Activated CD8-positive, alpha-beta T cell treated with anti-CD3 and anti-CD28 coated beads for 36 hours (primary cell): Measurements from ENCODE around the gene STK10. TPM values are rescaled to one million over a fixed set of nuclear protein-coding genes. Genes with fewer than 3 reads are reported as not detected.

ENCODE experiments used
- ATAC-seq: fragments of 200-7000 bp; cut with Tn5 transposase; one replicate; pipeline ENCODE4 v1.10.0; 2021; ENCODE audit warnings: mild to moderate bottlenecking, moderate library complexity
- CTCF ChIA-PET: fragments of 350-600 bp; sonication (Branson Sonifier 250); formaldehyde crosslinking; loops from one replicate; lab custom pipeline; 2021; ENCODE audit warnings: antibody characterized with exemption; lab: Charles Lee
- POLR2A ChIA-PET: fragments of 350-600 bp; sonication (Branson Sonifier 250); formaldehyde crosslinking; loops from one replicate; lab custom pipeline; 2021; ENCODE audit warnings: antibody characterized with exemption; lab: Charles Lee
- DNase-seq: peaks from one replicate; pipeline ENCODE4 v3.0.0-alpha.2; 2020
- H3K27ac Mint-ChIP-seq: one replicate; pipeline ENCODE4 v1.8.0; 2021; ENCODE audit warnings: mild to moderate bottlenecking, mixed read lengths
- H3K27me3 Mint-ChIP-seq: one replicate; pipeline ENCODE4 v1.8.0; 2021; ENCODE audit warnings: mixed read lengths
- H3K36me3 Mint-ChIP-seq: one replicate; pipeline ENCODE4 v1.8.0; 2021; ENCODE audit warnings: low read depth, mixed read lengths
- H3K4me1 Mint-ChIP-seq: one replicate; pipeline ENCODE4 v1.8.0; 2021; ENCODE audit warnings: low read depth, mixed read lengths
- H3K4me3 Mint-ChIP-seq: one replicate; pipeline ENCODE4 v1.8.0; 2021; ENCODE audit warnings: mild to moderate bottlenecking, moderate library complexity, mixed read lengths
- H3K9me3 Mint-ChIP-seq: one replicate; pipeline ENCODE4 v1.8.0; 2021; ENCODE audit warnings: mixed read lengths
- intact Hi-C: fragments of 100-400 bp; cut with micrococcal nuclease; formaldehyde crosslinking; loops from one replicate; pipeline ENCODE4 v1.10.0; 2022
- total RNA-seq, 2 experiments: library from RNA; stranded (reverse); gene quantifications; one replicate each; pipeline ENCODE4 v1.2.3, GENCODE V29; 2021
- TF ChIP-seq, protein P1 (sequence below): fragments of 200-600 bp; IDR thresholded peaks from one replicate; pipeline ENCODE4 v1.8.0; 2022; ENCODE audit warnings: antibody characterized with exemption, mild to moderate bottlenecking

STK10 gene
- total RNA-seq, 2 experiments from 2014 or later, result 142 to 143 TPM

GRCh38 chr5:172178991-172179989 is 8.7 kb downstream of the STK10 start:
- H3K4me3 Mint-ChIP-seq, result peak overlapping the region; percentile 83
- H3K36me3 Mint-ChIP-seq, result peaks cover 69% of the 10 kb centered on the region
- ATAC-seq (peak; percentile 38), DNase-seq (peak; percentile 74)
- POLR2A ChIA-PET, result interaction anchor here (0.7 to 2.9 kb wide), 12 partner anchors 10 to 218 kb away, joined by 3 to 30 read pairs (median 5); partner anchors contain the start of gene STK10
- H3K4me1 Mint-ChIP-seq, result peaks cover 81% of the 10 kb centered on the region
- peaks cover 2% of the 10 kb centered on the region for H3K9me3 Mint-ChIP-seq
- TF ChIP-seq, protein P1, sequence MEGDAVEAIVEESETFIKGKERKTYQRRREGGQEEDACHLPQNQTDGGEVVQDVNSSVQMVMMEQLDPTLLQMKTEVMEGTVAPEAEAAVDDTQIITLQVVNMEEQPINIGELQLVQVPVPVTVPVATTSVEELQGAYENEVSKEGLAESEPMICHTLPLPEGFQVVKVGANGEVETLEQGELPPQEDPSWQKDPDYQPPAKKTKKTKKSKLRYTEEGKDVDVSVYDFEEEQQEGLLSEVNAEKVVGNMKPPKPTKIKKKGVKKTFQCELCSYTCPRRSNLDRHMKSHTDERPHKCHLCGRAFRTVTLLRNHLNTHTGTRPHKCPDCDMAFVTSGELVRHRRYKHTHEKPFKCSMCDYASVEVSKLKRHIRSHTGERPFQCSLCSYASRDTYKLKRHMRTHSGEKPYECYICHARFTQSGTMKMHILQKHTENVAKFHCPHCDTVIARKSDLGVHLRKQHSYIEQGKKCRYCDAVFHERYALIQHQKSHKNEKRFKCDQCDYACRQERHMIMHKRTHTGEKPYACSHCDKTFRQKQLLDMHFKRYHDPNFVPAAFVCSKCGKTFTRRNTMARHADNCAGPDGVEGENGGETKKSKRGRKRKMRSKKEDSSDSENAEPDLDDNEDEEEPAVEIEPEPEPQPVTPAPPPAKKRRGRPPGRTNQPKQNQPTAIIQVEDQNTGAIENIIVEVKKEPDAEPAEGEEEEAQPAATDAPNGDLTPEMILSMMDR, result no peak
- H3K27me3 Mint-ChIP-seq, result no peaks in the 10 kb centered on the region
- CTCF ChIA-PET, result interaction anchor here (1.0 to 3.4 kb wide), 4 partner anchors 9 to 103 kb away, joined by 3 to 26 read pairs (median 6); partner anchors contain the start of gene STK10
- intact Hi-C loops, result loop anchor here (2.0 to 5.0 kb wide), 2 partner anchors 66 to 172 kb away; partner anchors contain the start of gene FBXW11
- H3K27ac Mint-ChIP-seq, result peak overlapping the region; percentile 94

DNA sequence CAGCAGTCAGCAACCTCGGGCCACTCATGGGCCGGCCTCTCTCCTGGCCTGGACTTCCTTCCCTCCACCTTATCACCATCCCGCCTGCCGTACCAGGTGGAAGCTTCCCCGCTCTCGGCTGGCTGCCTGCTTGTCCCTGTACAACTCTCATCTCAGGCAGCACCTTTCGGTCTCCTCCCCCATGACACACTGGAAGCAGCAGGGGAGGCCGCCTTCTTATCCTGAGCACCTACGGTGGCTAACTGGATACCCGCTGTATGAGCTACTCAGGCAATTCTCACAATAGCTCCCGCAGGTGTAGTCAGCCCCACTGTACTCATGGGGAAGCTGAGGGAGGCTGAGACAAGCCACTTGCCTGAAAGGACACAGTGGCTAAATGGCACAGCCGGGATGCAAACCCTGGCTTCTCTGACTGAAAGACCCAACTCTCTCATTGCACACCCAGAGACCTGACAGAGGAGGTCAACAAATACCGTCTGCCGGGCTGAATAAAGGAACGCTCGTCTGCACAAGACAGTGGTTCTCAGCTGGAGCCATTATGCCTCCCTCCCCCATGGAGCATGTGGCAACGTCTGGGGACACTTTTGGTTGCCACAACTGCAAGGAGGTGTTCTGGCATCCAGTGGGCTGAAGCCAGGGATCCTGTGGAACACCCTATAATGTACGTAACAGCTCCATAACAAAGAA is 9.6 kb downstream of the STK10 start:
- ATAC-seq, result peak; percentile 12
- H3K4me3 Mint-ChIP-seq, result peak overlapping the region; percentile 83
- H3K36me3 Mint-ChIP-seq, result peaks cover 70% of the 10 kb centered on the region
- intact Hi-C loops, result loop anchor here (2.0 to 5.0 kb wide), 2 partner anchors 66 to 171 kb away; partner anchors contain the start of gene FBXW11
- peak overlapping the region; percentile 94 for H3K27ac Mint-ChIP-seq
- peaks cover 79% of the 10 kb centered on the region for H3K4me1 Mint-ChIP-seq
- DNase-seq, result peak; percentile 73
- peaks cover 2% of the 10 kb centered on the region for H3K9me3 Mint-ChIP-seq
- CTCF ChIA-PET, result interaction anchor here (1.1 to 3.4 kb wide), 4 partner anchors 10 to 104 kb away, joined by 3 to 26 read pairs (median 5); partner anchors contain the start of gene STK10
- POLR2A ChIA-PET, result interaction anchor here (1.1 to 2.9 kb wide), 10 partner anchors 10 to 217 kb away, joined by 3 to 30 read pairs (median 6); partner anchors contain the start of gene STK10
- no peaks in the 10 kb centered on the region for H3K27me3 Mint-ChIP-seq
- TF ChIP-seq, protein P1, result no peak

GRCh38 chr5:172177176-172177575 is 10.8 kb downstream of the STK10 start:
- Mint-ChIP-seq H3K4me1 (peaks cover 78% of the 10 kb centered on the region), H3K4me3 (peak overlapping the region; percentile 83), H3K36me3 (peaks cover 61% of the 10 kb centered on the region), H3K27me3 (no peaks in the 10 kb centered on the region), H3K27ac (peak overlapping the region; percentile 94), H3K9me3 (no peaks in the 10 kb centered on the region)
- no peak for ATAC-seq
- DNase-seq, result no peak
- intact Hi-C loops, result loop anchor here (5.0 kb wide), 1 partner anchor 170 kb away; the partner anchor contains the start of gene FBXW11
- TF ChIP-seq, protein P1, result no peak
- POLR2A ChIA-PET, result interaction anchor here (0.8 to 7.4 kb wide), 5 partner anchors 9 to 80 kb away, joined by 3 to 124 read pairs (median 30); partner anchors contain the start of gene STK10
- CTCF ChIA-PET, result interaction anchor here (1.2 to 6.2 kb wide), 2 partner anchors 9 to 60 kb away, joined by 3 to 108 read pairs; partner anchors contain the start of gene STK10

- ATAC-seq, result peak; percentile 69
- peaks cover 64% of the 10 kb centered on the region for H3K36me3 Mint-ChIP-seq
- peak overlapping the region; percentile 83 for H3K4me3 Mint-ChIP-seq
These were observed 12.7 kb downstream of the STK10 start for GRCh38 chr5:172175263-172175719.

More at GRCh38 chr5:172175263-172175719, 12.7 kb downstream of the STK10 start:
- peak; percentile 96 for DNase-seq
- Mint-ChIP-seq H3K27me3 (no peaks in the 10 kb centered on the region), H3K27ac (peak overlapping the region; percentile 94), H3K4me1 (peaks cover 82% of the 10 kb centered on the region), H3K9me3 (no peaks in the 10 kb centered on the region)
- ChIA-PET CTCF (interaction anchor here (0.7 to 6.2 kb wide), 8 partner anchors 11 to 178 kb away, joined by 3 to 108 read pairs (median 4); partner anchors contain the start of gene STK10), POLR2A (interaction anchor here (0.7 to 7.4 kb wide), 23 partner anchors 11 to 786 kb away, joined by 3 to 124 read pairs (median 4); partner anchors contain the start of gene STK10)
- TF ChIP-seq, protein P1, result no peak
- intact Hi-C loops, result loop anchor here (5.0 kb wide), 1 partner anchor 168 kb away; the partner anchor contains the start of gene FBXW11
